Retinal pigment epithelial cell (primary cell): ENCODE measurements around the gene CDH13.

ENCODE experiments used
- DNase-seq: peaks from one replicate; pipeline ENCODE4 v3.0.0-alpha.2; 2010; ENCODE audit warnings: low read depth
- H3K4me3 ChIP-seq: 2 replicates; pipeline ENCODE4 v1.5.1; 2011; ENCODE audit warnings: mild to moderate bottlenecking, low read length, control low read depth, moderate library complexity
- TF ChIP-seq, protein P1 (sequence below): conservative IDR thresholded peaks from 2 replicates; pipeline ENCODE4 v1.5.1; 2011; ENCODE audit warnings: low read depth, low read length, control low read depth, inconsistent platforms

CDH13 gene

DNA sequence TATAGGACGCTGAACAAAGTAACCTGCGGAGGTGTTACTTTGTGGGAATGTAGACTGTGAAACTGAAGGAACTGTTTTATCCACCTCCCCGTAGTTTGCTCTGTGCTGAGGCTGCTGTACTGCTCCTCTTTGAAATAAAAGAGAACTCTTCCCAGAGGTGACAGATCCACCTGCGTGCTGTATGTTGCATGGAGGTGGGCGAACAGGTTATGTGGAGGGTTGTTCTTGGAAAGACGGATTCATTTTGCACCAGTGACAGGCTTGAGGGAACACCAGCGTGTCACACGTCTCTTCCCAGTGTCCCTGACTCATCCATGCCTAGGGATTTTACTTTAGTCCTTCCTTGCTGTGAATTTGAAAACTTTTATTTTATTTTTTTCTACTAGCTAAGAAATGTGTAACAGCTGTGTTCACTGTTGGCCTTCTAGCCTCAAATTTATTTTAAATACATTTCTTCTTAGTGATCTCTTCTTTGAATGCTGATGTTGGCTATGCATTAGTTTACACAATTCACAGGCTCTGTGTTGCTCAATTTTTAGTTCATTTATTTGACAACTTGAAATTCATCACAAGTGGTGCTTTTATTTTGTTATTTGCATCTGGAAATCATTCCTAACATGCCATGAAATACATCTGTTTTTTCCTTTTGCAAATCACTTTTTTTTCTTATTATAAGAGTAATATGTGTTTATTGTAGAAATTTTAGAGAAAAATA is 512.4 kb downstream of the CDH13 start:
- no peak for DNase-seq
- TF ChIP-seq, protein P1, sequence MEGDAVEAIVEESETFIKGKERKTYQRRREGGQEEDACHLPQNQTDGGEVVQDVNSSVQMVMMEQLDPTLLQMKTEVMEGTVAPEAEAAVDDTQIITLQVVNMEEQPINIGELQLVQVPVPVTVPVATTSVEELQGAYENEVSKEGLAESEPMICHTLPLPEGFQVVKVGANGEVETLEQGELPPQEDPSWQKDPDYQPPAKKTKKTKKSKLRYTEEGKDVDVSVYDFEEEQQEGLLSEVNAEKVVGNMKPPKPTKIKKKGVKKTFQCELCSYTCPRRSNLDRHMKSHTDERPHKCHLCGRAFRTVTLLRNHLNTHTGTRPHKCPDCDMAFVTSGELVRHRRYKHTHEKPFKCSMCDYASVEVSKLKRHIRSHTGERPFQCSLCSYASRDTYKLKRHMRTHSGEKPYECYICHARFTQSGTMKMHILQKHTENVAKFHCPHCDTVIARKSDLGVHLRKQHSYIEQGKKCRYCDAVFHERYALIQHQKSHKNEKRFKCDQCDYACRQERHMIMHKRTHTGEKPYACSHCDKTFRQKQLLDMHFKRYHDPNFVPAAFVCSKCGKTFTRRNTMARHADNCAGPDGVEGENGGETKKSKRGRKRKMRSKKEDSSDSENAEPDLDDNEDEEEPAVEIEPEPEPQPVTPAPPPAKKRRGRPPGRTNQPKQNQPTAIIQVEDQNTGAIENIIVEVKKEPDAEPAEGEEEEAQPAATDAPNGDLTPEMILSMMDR: no peak
- no peak overlapping the region for H3K4me3 ChIP-seq

DNA sequence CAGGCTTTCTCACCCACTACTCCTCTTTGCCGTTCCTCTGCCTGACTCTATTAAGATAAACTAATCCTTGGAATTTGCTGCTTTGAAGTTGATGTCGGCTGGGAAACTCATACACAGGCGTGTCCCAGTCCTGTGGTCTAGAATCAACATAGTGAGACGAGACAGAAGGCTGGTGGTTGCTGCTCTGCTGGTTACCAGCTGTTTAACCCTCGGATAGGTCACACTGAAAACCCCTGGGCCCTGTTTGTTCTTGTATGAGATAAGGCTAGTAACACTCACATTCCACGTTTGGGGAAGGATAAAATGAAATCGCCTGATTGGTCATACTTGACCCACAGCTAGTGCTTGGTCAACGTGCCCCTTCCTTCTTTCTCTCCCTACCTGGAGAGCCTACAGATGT is 517.0 kb downstream of the CDH13 start:
- no peak for DNase-seq
- no peak overlapping the region for H3K4me3 ChIP-seq
- TF ChIP-seq, protein P1: no peak

DNA sequence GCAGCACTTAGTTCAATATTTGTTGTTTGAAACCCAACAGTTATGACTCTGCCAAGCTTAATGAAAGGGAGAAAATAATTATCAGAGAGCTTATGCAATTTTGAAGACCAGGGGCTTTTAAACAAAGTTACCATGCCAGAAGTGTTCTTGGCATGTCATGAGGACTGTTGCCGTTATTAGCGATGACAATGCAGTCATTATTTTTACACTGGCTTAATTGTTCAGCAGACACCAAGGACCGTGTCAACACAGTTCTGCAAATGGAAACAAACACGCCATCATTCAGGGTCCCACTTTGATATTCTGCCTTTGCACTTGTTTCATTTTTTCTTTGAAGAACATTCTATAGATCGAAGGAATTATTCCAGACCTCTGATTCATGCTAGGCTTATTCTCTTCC is 518.5 kb downstream of the CDH13 start:
- TF ChIP-seq, protein P1: no peak
- no peak overlapping the region for H3K4me3 ChIP-seq
- DNase-seq: no peak

DNA sequence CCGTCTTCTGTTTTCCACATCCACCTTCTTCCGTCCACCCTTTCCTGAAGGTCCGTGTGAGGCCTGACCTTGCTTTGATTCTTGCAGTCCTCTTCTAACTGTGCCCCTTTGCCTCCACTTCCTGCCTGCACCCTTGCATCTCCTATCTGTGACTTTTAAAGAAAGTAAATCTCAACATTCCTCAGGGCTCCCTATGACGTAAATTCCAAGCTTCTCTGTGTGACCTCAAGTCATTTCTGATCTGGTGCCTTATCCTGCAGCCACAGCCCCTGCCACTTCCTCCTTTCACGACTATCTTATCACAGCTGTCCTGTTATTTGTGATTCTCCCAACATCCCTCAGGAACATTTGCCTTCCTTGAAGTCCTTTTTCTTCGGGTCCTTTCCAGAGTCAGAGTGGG is 520.5 kb downstream of the CDH13 start:
- TF ChIP-seq, protein P1: no peak
- DNase-seq: no peak
- H3K4me3 ChIP-seq: no peak overlapping the region

DNA sequence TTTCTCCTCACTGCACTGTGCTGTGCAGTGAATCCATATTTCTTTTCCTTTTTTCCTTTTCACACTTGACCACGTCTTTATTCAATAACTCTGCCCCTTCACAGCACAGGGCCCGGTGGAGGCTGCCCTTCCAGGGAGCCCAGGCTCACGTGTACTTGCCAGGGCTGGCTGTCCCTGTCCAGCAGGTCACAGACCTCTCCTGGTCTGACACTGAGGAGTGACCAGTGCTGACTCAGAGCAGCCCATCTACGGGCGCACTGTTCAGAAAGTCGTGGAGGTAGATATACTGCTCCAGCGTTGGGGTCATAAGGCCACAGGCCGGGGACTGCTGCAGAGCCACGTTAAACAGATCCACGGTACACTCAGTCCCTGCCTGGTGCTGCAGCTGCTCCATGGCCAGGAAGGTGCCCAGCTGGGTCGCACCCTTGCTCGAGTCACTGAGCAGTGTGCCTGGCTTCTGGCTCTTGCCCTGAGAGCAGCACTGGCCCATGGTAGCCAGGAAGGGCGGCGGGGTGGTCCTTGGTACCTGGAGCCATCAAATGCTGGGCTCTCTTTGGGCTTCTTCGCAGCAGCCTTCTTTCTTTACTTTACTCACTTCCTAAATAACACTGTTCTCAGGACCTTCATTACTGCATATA is 531.7 kb downstream of the CDH13 start:
- no peak for DNase-seq
- TF ChIP-seq, protein P1: no peak

DNA sequence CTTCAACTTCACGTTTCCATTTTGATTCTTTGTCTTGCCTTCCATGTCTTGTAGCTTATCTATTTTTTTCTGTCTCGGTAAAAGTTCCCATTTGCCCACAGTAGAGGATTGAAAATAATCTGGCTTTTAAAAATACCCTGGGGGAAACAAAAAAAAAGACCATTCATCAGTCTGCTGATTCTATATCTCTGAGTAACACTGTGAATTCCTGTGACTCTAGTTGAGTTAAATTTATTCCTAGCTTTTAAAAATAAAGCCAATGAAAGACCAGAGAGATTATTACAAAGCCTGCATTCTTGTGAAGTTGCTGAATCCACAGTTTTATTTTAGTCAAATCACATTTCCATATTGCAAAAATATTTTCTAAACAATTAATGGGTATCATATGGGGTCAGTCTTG is 532.3 kb downstream of the CDH13 start:
- no peak for DNase-seq
- H3K4me3 ChIP-seq: no peak overlapping the region
- TF ChIP-seq, protein P1: no peak

More for the DNA sequence above, 531.7 kb downstream of the CDH13 start:
- H3K4me3 ChIP-seq: no peak overlapping the region

DNA sequence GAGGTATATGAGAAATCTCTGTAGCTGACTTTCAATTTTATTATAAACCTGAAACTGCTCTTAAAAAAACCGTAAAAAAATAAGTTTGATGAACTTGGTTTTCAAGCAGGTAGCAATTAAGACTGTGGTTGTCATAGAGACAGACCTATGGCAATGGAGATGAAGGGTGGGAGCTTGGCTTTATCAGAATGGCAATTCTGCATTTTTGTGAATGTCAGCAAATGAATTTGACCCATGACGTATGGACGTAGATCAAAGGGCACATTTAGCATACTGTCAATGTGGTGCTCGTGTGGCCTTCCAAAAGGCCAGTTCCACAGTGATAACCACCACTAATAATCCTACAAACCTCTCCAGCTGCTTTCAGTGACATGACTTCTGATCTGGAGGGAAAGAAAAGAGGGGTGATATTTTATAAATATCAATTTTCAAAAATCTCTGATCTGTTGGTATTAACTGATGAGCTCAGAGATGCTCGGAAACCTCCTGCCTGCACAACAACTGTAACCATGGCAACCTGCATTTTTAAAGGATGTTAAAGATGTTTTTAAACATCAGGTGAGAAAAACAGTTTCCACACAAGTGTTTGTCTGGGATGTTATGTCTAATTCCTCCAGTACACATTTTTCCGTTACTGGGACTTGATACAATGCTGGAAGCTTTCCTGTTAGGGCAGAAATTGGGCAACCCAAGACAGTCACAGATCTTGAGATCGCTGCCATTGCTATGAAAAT is 533.7 kb downstream of the CDH13 start:
- DNase-seq: no peak
- TF ChIP-seq, protein P1: no peak
- H3K4me3 ChIP-seq: no peak overlapping the region
